Panc1 (cell line): ENCODE measurements around the gene EP400. TPM values are rescaled to one million over a fixed set of nuclear protein-coding genes. Genes with fewer than 3 reads are reported as not detected.

Experiments
- ATAC-seq: fragments of 200-7000 bp; cut with Tn5 transposase; 2 replicates; pipeline ENCODE4 v1.9.1; 2020; ENCODE audit warnings: mild to moderate bottlenecking, moderate library complexity
- BruUV-seq: library from RNA; stranded (reverse); fragments of 400-500 nt; replicated peaks from 2 replicates; lab custom pipeline; 2021; lab: Mats Ljungman, UMichigan
- CTCF ChIA-PET: fragments of 300-600 bp; sonication (Branson Sonifier 250); formaldehyde crosslinking; loops from one replicate; lab custom pipeline; 2022; ENCODE audit warnings: antibody characterized with exemption; lab: Charles Lee
- POLR2A ChIA-PET: fragments of 300-600 bp; sonication (Branson Sonifier 250); formaldehyde crosslinking; loops from one replicate; lab custom pipeline; 2022; ENCODE audit warnings: antibody characterized with exemption; lab: Charles Lee
- DNase-seq: peaks from one replicate; pipeline ENCODE4 v3.0.0-alpha.2; 2010; ENCODE audit warnings: low read depth, low spot score
- H3K27ac ChIP-seq: 2 replicates; pipeline ENCODE4 v1.5.1; 2011; ENCODE audit warnings: mild to moderate bottlenecking, low read length, inconsistent platforms
- H3K27me3 ChIP-seq: fragments of 200-500 bp; sonication (Bioruptor generic); 2 replicates; pipeline ENCODE4 v1.6.0; 2014; ENCODE audit warnings: low read length, inconsistent platforms; ENCODE audit not compliant: control insufficient read depth, insufficient read depth
- H3K36me3 ChIP-seq: fragments of 200-500 bp; sonication (Bioruptor generic); 2 replicates; pipeline ENCODE4 v1.5.1; 2014; ENCODE audit warnings: inconsistent platforms, mild to moderate bottlenecking, low read length, moderate library complexity; ENCODE audit not compliant: control insufficient read depth, insufficient read depth
- H3K4me1 ChIP-seq: 2 replicates; pipeline ENCODE4 v1.5.1; 2011; ENCODE audit warnings: inconsistent platforms, mild to moderate bottlenecking, low read length, moderate library complexity; ENCODE audit not compliant: control insufficient read depth, insufficient read depth
- H3K4me3 ChIP-seq, 2 experiments: 2 replicates each; pipeline ENCODE4 v1.5.1; 2011 to 2012; ENCODE audit warnings: low read depth in 2 of 2, low read length in 2 of 2, mild to moderate bottlenecking in 2 of 2, inconsistent platforms in 1 of 2, moderate library complexity in 1 of 2
- H3K9me3 ChIP-seq: fragments of 200-500 bp; sonication (Bioruptor generic); 2 replicates; pipeline ENCODE4 v1.5.1; 2014; ENCODE audit warnings: low read depth, mild to moderate bottlenecking, inconsistent platforms, low read length, moderate library complexity; ENCODE audit not compliant: control insufficient read depth, insufficient read depth
- CTCF ChIP-seq: fragments of 450-650 bp; IDR thresholded peaks from 2 replicates; pipeline ENCODE4 v1.5.1; 2017; ENCODE audit warnings: mild to moderate bottlenecking
- POLR2AphosphoS5 ChIP-seq: IDR thresholded peaks from 2 replicates; pipeline ENCODE4 v1.6.1; 2012; ENCODE audit warnings: mild to moderate bottlenecking, low read depth, low read length, moderate library complexity
- REST ChIP-seq, 2 experiments: IDR thresholded peaks; 2 replicates each; pipeline ENCODE4 v1.6.1; 2011 to 2012; ENCODE audit warnings: low read depth in 2 of 2, control low read depth in 1 of 2, low read length in 1 of 2, mild to moderate bottlenecking in 1 of 2, moderate library complexity in 1 of 2; ENCODE audit not compliant: insufficient read depth in 1 of 2
- SIN3A ChIP-seq: IDR thresholded peaks from 2 replicates; pipeline ENCODE4 v1.6.1; 2012; ENCODE audit warnings: low read depth, mild to moderate bottlenecking, low read length, moderate library complexity, borderline replicate concordance; ENCODE audit not compliant: insufficient read depth
- TCF7L2 ChIP-seq: IDR thresholded peaks from 2 replicates; pipeline ENCODE4 v1.6.1; 2011; ENCODE audit warnings: mild to moderate bottlenecking, low read depth, low read length, inconsistent platforms
- in situ Hi-C: cut with HindIII; loops from 2 replicates; pipeline ENCODE4 v1.10.0; 2016; ENCODE audit warnings: low sequenced_read_pairs, low pct_unique_long_range_greater_than_20kb
- intact Hi-C: fragments of 100-400 bp; cut with micrococcal nuclease; formaldehyde crosslinking; loops from one replicate; pipeline ENCODE4 v1.10.0; 2022; ENCODE audit not compliant: unreplicated experiment
- total RNA-seq: library from RNA; stranded (reverse); gene quantifications from one replicate; pipeline ENCODE4 v1.2.1, GENCODE V29; 2021; ENCODE audit not compliant: unreplicated experiment

EP400 gene
- total RNA-seq, 1 experiment from 2014 or later = 59.4 TPM

DNA sequence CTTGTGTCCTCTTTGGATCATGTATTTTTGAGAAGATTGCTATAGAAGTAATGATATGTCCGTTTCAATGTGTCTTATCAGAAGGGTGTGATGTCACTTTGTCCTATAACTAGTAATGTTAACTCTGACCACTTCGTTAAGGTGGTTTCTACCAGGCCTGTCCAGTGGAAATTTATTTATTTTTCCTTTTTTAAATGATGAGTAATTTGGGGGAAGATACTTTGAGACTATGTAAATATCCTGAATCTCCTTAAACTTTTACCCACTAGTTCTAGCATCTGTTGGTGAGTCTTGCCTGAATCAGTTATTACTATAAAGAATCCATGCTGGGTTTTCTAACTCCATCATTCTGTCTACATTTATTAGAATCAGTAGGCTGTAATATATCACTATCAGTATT is 15.3 kb downstream of the EP400 start:
- TSS peak; percentile 7 for BruUV-seq
- DNase-seq (no peak), ATAC-seq (no peak)
- no peak for TF ChIP-seq TCF7L2
- TF ChIP-seq SIN3A = no peak
- no peak for TF ChIP-seq REST (IDR thresholded peaks at IDR 0.05; ENCODE audit: insufficient read depth in 1 of 2, low read depth in 2 of 2, low read length in 1 of 2)
- H3K27me3 ChIP-seq = no peaks in the 10 kb centered on the region
- H3K36me3 ChIP-seq = 0 out of 2 replicates have a peak, but pooled peaks cover 2% of the 10 kb centered on the region
- in situ Hi-C loops = no loop called here
- no peak overlapping the region for H3K4me3 ChIP-seq
- POLR2A ChIA-PET = no interaction called here
- no peak overlapping the region for H3K27ac ChIP-seq
- intact Hi-C loops = no loop called here
- no peaks in the 10 kb centered on the region; the same call in 1 of the 2 replicates for H3K4me1 ChIP-seq
- H3K9me3 ChIP-seq = no peaks in the 10 kb centered on the region
- CTCF ChIA-PET = no interaction called here

- Histone ChIP-seq H3K36me3 (no peaks in the 10 kb centered on the region), H3K27ac (no peak overlapping the region), H3K27me3 (no peaks in the 10 kb centered on the region), H3K9me3 (no peaks in the 10 kb centered on the region), H3K4me3 (no peak overlapping the region), H3K4me1 (no peaks in the 10 kb centered on the region)
- BruUV-seq = no TSS peak
- CTCF ChIA-PET = no interaction called here
- TF ChIP-seq POLR2AphosphoS5 (no peak), CTCF (no peak), SIN3A (no peak), TCF7L2 (no peak), REST (IDR thresholded peaks at IDR 0.05; ENCODE audit: insufficient read depth in 1 of 2, low read depth in 2 of 2, low read length in 1 of 2) (no peak)
- POLR2A ChIA-PET = no interaction called here
- DNase-seq = no peak
- in situ Hi-C loops = no loop called here
- no peak for ATAC-seq
- intact Hi-C loops = no loop called here
Measured at GRCh38 chr12:131971226-131971625, 21.5 kb downstream of the EP400 start.
